C4-2B (cell line): ENCODE results near the gene SNED1.

ENCODE experiments used
- ZFX ChIP-seq: fragments of 450-650 bp; IDR thresholded peaks from 2 replicates; pipeline ENCODE4 v1.6.1; 2017
- TF ChIP-seq, protein P1 (sequence below): fragments of 450-650 bp; conservative IDR thresholded peaks from 2 replicates; pipeline ENCODE4 v1.5.1; 2017; ENCODE audit warnings: mild to moderate bottlenecking

DNA sequence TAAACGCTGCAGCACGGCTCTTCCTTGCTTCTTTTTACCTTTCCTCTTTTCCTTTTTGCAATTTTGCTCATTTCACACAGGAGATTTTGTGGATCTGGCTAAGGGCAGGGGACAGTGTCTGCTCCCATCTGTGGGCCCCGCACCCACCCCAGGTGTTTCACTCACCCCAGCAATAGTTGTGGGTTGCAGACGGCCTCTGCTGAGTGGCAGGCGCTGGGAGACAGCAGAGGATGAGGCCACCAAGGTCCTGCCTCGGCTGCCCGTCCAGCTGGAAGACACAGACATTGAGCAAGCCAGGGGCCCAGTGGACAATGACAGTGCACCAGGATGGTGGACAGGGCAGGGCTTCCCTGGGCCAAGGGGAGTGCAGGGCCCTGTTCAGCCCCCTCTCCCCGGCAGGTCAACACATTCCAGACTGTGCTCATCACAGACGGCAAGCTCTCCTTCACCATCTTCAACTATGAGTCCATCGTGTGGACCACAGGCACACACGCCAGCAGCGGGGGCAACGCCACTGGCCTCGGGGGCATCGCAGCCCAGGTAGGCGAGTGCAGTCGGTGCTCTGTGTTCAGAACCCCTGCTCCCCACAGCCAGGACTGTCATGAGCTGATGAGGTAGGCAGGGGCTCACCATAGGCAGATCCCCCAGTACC lies 35.0 kb downstream of the SNED1 start:
- TF ChIP-seq, protein P1, sequence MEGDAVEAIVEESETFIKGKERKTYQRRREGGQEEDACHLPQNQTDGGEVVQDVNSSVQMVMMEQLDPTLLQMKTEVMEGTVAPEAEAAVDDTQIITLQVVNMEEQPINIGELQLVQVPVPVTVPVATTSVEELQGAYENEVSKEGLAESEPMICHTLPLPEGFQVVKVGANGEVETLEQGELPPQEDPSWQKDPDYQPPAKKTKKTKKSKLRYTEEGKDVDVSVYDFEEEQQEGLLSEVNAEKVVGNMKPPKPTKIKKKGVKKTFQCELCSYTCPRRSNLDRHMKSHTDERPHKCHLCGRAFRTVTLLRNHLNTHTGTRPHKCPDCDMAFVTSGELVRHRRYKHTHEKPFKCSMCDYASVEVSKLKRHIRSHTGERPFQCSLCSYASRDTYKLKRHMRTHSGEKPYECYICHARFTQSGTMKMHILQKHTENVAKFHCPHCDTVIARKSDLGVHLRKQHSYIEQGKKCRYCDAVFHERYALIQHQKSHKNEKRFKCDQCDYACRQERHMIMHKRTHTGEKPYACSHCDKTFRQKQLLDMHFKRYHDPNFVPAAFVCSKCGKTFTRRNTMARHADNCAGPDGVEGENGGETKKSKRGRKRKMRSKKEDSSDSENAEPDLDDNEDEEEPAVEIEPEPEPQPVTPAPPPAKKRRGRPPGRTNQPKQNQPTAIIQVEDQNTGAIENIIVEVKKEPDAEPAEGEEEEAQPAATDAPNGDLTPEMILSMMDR, result no peak
- no peak for TF ChIP-seq ZFX
